WTC11 (cell line): ENCODE measurements around the gene RAD51D. TPM values are rescaled to one million over a fixed set of nuclear protein-coding genes. Genes with fewer than 3 reads are reported as not detected.

Source experiments
- ATAC-seq: fragments of 200-7000 bp; cut with Tn5 transposase; 2 replicates; pipeline ENCODE4 v1.10.0; 2021; ENCODE audit warnings: mild to moderate bottlenecking, moderate library complexity
- CTCF ChIA-PET: fragments of 300-600 bp; sonication (Branson Sonifier 250); formaldehyde crosslinking; loops from one replicate; lab custom pipeline; 2021; ENCODE audit warnings: antibody characterized with exemption; lab: Charles Lee
- POLR2A ChIA-PET: fragments of 350-600 bp; sonication (Branson Sonifier 250); formaldehyde crosslinking; loops from one replicate; lab custom pipeline; 2021; ENCODE audit warnings: antibody characterized with exemption; lab: Charles Lee
- DNase-seq: peaks from one replicate; pipeline ENCODE4 v3.0.0; 2021; ENCODE audit warnings: low spot score
- H3K27ac Mint-ChIP-seq: 2 replicates; pipeline ENCODE4 v1.8.0; 2021; ENCODE audit warnings: mixed read lengths
- H3K27me3 Mint-ChIP-seq: 2 replicates; pipeline ENCODE4 v1.8.0; 2021; ENCODE audit warnings: low read depth, mild to moderate bottlenecking, moderate library complexity, mixed read lengths
- H3K36me3 Mint-ChIP-seq: 2 replicates; pipeline ENCODE4 v1.8.0; 2021; ENCODE audit warnings: mixed read lengths
- H3K4me1 Mint-ChIP-seq: 2 replicates; pipeline ENCODE4 v1.8.0; 2022; ENCODE audit warnings: mixed read lengths
- H3K4me3 Mint-ChIP-seq: 2 replicates; pipeline ENCODE4 v1.8.0; 2021; ENCODE audit warnings: mild to moderate bottlenecking, moderate library complexity, mixed read lengths
- H3K9me3 Mint-ChIP-seq: 2 replicates; pipeline ENCODE4 v1.8.0; 2021; ENCODE audit warnings: mixed read lengths
- FOXJ3 ChIP-seq: sonication (generic); formaldehyde crosslinking; IDR thresholded peaks from 2 replicates; pipeline ENCODE4 v1.9.0; 2021; ENCODE audit warnings: missing genetic modification reagents, mild to moderate bottlenecking, borderline replicate concordance
- FOXP1 ChIP-seq: sonication (generic); formaldehyde crosslinking; IDR thresholded peaks from 2 replicates; pipeline ENCODE4 v1.8.0; 2022; ENCODE audit warnings: missing genetic modification reagents, mild to moderate bottlenecking, moderate library complexity, borderline replicate concordance
- JAZF1 ChIP-seq: fragments of 250-450 bp; sonication (Bioruptor Pico); IDR thresholded peaks from 2 replicates; pipeline ENCODE4 v1.9.0; 2021; ENCODE audit warnings: moderate library complexity, mild to moderate bottlenecking, inconsistent platforms
- JUN ChIP-seq: sonication (generic); formaldehyde crosslinking; IDR thresholded peaks from 2 replicates; pipeline ENCODE4 v1.8.0; 2023; ENCODE audit warnings: mild to moderate bottlenecking, missing genetic modification reagents
- KAT7 ChIP-seq: sonication (generic); formaldehyde crosslinking; IDR thresholded peaks from 2 replicates; pipeline ENCODE4 v1.8.1; 2023; ENCODE audit warnings: missing genetic modification reagents, mild to moderate bottlenecking, borderline replicate concordance
- MXD4 ChIP-seq: fragments of 250-450 bp; sonication (Bioruptor Pico); IDR thresholded peaks from 2 replicates; pipeline ENCODE4 v1.8.0; 2021; ENCODE audit warnings: mild to moderate bottlenecking, moderate library complexity, borderline replicate concordance
- NFE2L1 ChIP-seq: sonication (generic); formaldehyde crosslinking; IDR thresholded peaks from 2 replicates; pipeline ENCODE4 v1.8.1; 2023; ENCODE audit warnings: missing genetic modification reagents
- NR3C1 ChIP-seq: sonication (generic); formaldehyde crosslinking; conservative IDR thresholded peaks from 2 replicates; pipeline ENCODE4 v1.8.1; 2023; ENCODE audit warnings: low read depth, mild to moderate bottlenecking, missing genetic modification reagents
- PRRX2 ChIP-seq: fragments of 250-450 bp; sonication (Bioruptor Pico); IDR thresholded peaks from 2 replicates; pipeline ENCODE4 v1.8.0; 2021; ENCODE audit warnings: mild to moderate bottlenecking
- RORB ChIP-seq: fragments of 250-450 bp; sonication (Bioruptor Pico); IDR thresholded peaks from 2 replicates; pipeline ENCODE4 v1.9.0; 2021; ENCODE audit warnings: mild to moderate bottlenecking
- SMAD3 ChIP-seq: sonication (generic); formaldehyde crosslinking; IDR thresholded peaks from 2 replicates; pipeline ENCODE4 v1.8.0; 2022; ENCODE audit warnings: missing genetic modification reagents, mild to moderate bottlenecking, borderline replicate concordance
- SP1 ChIP-seq: sonication (generic); formaldehyde crosslinking; conservative IDR thresholded peaks from 2 replicates; pipeline ENCODE4 v1.8.1; 2022; ENCODE audit warnings: missing genetic modification reagents
- TCF7 ChIP-seq: sonication (generic); formaldehyde crosslinking; IDR thresholded peaks from 2 replicates; pipeline ENCODE4 v1.8.0; 2022; ENCODE audit warnings: mild to moderate bottlenecking, low read depth, missing genetic modification reagents, moderate library complexity
- TEAD1 ChIP-seq: sonication (generic); formaldehyde crosslinking; IDR thresholded peaks from 2 replicates; pipeline ENCODE4 v1.8.0; 2022; ENCODE audit warnings: mild to moderate bottlenecking, missing genetic modification reagents
- ZNF423 ChIP-seq: fragments of 250-450 bp; sonication (Bioruptor Pico); IDR thresholded peaks from 2 replicates; pipeline ENCODE4 v2.1.2; 2022; ENCODE audit warnings: mild to moderate bottlenecking, moderate library complexity
- total RNA-seq: library from RNA; stranded (reverse); gene quantifications from 3 replicates; pipeline ENCODE4 v1.2.3, GENCODE V29; 2021
- TF ChIP-seq, protein P1 (sequence below): sonication (generic); formaldehyde crosslinking; IDR thresholded peaks from 2 replicates; pipeline ENCODE4 v1.8.1; 2023; ENCODE audit warnings: mild to moderate bottlenecking, missing genetic modification reagents
- TF ChIP-seq, protein P2 (sequence below): sonication (generic); formaldehyde crosslinking; IDR thresholded peaks from 2 replicates; pipeline ENCODE4 v1.8.0; 2022; ENCODE audit warnings: mild to moderate bottlenecking, missing genetic modification reagents
- TF ChIP-seq, protein P3 (sequence below): sonication (generic); formaldehyde crosslinking; IDR thresholded peaks from 2 replicates; pipeline ENCODE4 v1.8.1; 2023; ENCODE audit warnings: mild to moderate bottlenecking, missing genetic modification reagents, moderate library complexity
- TF ChIP-seq, protein P4 (sequence below): sonication (generic); formaldehyde crosslinking; IDR thresholded peaks from 2 replicates; pipeline ENCODE4 v1.8.1; 2023; ENCODE audit warnings: mild to moderate bottlenecking, moderate library complexity, missing genetic modification reagents
- TF ChIP-seq, protein P5 (sequence below): sonication (generic); formaldehyde crosslinking; IDR thresholded peaks from 2 replicates; pipeline ENCODE4 v1.8.0; 2022; ENCODE audit warnings: missing genetic modification reagents
- TF ChIP-seq, protein P6 (sequence below): fragments of 250-450 bp; sonication (Bioruptor Pico); IDR thresholded peaks from 2 replicates; pipeline ENCODE4 v1.8.0; 2021; ENCODE audit warnings: mild to moderate bottlenecking
- TF ChIP-seq, protein P7 (sequence below): sonication (generic); formaldehyde crosslinking; conservative IDR thresholded peaks from 2 replicates; pipeline ENCODE4 v1.8.1; 2022; ENCODE audit warnings: mild to moderate bottlenecking, missing genetic modification reagents
- TF ChIP-seq, protein P8 (sequence below): sonication (generic); formaldehyde crosslinking; IDR thresholded peaks from 2 replicates; pipeline ENCODE4 v1.8.0; 2023; ENCODE audit warnings: mild to moderate bottlenecking, missing genetic modification reagents

RAD51D gene
- total RNA-seq, 1 experiment from 2014 or later = 15.0 TPM

DNA sequence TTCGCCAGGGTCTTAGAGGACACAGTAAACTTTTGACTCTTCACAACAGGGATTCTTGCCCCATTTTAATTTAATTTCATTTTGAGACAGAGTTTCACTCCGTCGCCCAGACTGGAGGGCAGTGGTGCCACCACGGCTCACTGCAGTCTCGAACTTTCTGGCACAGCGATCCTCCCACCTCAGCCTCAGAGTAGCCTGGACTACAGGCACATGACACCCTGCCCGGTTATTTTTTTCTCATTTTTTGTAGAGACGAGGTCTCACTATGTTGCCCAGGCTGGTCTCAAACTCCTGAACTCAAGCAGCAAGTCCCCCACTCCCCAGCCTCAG is 22.8 kb upstream of the RAD51D start (continued):
- TF ChIP-seq, protein P1, sequence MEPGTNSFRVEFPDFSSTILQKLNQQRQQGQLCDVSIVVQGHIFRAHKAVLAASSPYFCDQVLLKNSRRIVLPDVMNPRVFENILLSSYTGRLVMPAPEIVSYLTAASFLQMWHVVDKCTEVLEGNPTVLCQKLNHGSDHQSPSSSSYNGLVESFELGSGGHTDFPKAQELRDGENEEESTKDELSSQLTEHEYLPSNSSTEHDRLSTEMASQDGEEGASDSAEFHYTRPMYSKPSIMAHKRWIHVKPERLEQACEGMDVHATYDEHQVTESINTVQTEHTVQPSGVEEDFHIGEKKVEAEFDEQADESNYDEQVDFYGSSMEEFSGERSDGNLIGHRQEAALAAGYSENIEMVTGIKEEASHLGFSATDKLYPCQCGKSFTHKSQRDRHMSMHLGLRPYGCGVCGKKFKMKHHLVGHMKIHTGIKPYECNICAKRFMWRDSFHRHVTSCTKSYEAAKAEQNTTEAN = no peak
- no peak for TF ChIP-seq JAZF1 (CRISPR knock-in tag)
- 0 out of 2 replicates have a peak, but pooled peaks have one; percentile 12 for TF ChIP-seq KAT7
- TF ChIP-seq SP1 (CRISPR knock-in tag) = no peak

DNA sequence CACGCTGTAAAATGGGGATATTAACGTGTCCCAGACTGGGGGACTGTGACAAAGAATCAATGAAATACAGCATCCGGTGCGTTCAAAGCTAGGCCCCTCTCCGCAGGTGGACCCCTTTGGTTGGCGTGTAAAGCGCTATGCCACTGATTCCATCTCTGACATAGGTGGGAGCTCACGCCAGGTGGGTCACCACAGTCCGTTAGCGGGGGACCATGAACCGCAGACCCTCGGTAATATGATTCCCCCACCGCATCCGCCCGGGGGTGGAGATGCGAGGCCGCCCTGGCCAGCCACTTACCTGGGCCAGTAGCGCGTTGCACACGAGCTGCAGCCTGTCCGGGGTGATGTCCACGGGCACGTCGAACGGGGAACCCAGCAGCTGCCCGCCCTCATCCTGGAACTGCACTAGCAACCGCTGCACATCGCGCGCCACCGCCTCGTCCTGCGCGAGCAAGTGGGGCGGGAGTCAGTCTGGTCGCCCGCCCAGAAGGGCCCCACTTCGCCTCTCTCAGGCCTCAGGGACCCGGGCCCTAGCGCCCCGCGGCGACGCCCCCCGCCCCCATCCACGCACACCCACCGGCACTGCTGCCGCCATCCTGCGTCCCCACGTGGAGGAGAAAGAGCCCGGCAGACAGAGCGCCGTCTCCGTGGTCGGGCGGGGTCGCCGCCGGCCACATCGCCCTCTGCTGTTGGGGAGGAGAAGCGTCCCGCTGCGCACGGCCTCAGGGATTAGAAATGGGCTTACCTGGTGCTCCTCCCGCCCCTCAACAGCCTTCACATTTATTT is 22.2 kb upstream of the RAD51D start, which contains the start of gene NLE1:
NLE1 (minus strand) TSS at position 623 of the 786 bp plus-strand sequence; CDS start at position 595, 28 bp downstream.
- POLR2A ChIA-PET = interaction anchor here (0.7 kb wide), 2 partner anchors 19 to 968 kb away, joined by 4 to 5 read pairs; no protein-coding TSS in a partner anchor
- Mint-ChIP-seq H3K36me3 (peaks cover 25% of the 10 kb centered on the region), H3K4me3 (peak within 1 kb of the TSS; percentile 81), H3K27ac (no peak within 1 kb of the TSS), H3K27me3 (no peaks in the 10 kb centered on the region; the same call in 1 of the 2 replicates), H3K4me1 (peaks cover 8% of the 10 kb centered on the region), H3K9me3 (no peaks in the 10 kb centered on the region)
- DNase-seq (peak; percentile 89), ATAC-seq (peak; percentile 90)
- CTCF ChIA-PET = interaction anchor here (0.6 to 1.5 kb wide), 7 partner anchors 9 to 392 kb away, joined by 3 to 13 read pairs (median 3); no protein-coding TSS in a partner anchor
- TF ChIP-seq NR3C1 (CRISPR knock-in tag) (no peak), TEAD1 (CRISPR knock-in tag) (peak; percentile 76; the same call in 1 of the 2 replicates), JUN (CRISPR knock-in tag) (peak; percentile 68), RORB (CRISPR knock-in tag) (no peak), ZNF423 (CRISPR knock-in tag) (no peak), PRRX2 (CRISPR knock-in tag) (no peak), NFE2L1 (no peak; the same call in 1 of the 2 replicates), TCF7 (CRISPR knock-in tag) (0 out of 2 replicates have a peak, but pooled peaks have one; percentile 55), MXD4 (no peak), SMAD3 (CRISPR knock-in tag) (peak; percentile 38; the same call in 1 of the 2 replicates), FOXJ3 (CRISPR knock-in tag) (no peak), KAT7 (0 out of 2 replicates have a peak, but pooled peaks have one; percentile 96), FOXP1 (CRISPR knock-in tag) (peak; percentile 89; the same call in 1 of the 2 replicates)
- TF ChIP-seq, protein P2, sequence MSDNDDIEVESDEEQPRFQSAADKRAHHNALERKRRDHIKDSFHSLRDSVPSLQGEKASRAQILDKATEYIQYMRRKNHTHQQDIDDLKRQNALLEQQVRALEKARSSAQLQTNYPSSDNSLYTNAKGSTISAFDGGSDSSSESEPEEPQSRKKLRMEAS (CRISPR knock-in tag) = peak; percentile 99
- TF ChIP-seq, protein P3, sequence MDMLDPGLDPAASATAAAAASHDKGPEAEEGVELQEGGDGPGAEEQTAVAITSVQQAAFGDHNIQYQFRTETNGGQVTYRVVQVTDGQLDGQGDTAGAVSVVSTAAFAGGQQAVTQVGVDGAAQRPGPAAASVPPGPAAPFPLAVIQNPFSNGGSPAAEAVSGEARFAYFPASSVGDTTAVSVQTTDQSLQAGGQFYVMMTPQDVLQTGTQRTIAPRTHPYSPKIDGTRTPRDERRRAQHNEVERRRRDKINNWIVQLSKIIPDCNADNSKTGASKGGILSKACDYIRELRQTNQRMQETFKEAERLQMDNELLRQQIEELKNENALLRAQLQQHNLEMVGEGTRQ (CRISPR knock-in tag) = peak; percentile 85
- TF ChIP-seq, protein P4, sequence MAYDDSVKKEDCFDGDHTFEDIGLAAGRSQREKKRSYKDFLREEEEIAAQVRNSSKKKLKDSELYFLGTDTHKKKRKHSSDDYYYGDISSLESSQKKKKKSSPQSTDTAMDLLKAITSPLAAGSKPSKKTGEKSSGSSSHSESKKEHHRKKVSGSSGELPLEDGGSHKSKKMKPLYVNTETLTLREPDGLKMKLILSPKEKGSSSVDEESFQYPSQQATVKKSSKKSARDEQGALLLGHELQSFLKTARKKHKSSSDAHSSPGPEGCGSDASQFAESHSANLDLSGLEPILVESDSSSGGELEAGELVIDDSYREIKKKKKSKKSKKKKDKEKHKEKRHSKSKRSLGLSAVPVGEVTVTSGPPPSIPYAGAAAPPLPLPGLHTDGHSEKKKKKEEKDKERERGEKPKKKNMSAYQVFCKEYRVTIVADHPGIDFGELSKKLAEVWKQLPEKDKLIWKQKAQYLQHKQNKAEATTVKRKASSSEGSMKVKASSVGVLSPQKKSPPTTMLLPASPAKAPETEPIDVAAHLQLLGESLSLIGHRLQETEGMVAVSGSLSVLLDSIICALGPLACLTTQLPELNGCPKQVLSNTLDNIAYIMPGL (CRISPR knock-in tag) = peak; percentile 98
- TF ChIP-seq, protein P5, sequence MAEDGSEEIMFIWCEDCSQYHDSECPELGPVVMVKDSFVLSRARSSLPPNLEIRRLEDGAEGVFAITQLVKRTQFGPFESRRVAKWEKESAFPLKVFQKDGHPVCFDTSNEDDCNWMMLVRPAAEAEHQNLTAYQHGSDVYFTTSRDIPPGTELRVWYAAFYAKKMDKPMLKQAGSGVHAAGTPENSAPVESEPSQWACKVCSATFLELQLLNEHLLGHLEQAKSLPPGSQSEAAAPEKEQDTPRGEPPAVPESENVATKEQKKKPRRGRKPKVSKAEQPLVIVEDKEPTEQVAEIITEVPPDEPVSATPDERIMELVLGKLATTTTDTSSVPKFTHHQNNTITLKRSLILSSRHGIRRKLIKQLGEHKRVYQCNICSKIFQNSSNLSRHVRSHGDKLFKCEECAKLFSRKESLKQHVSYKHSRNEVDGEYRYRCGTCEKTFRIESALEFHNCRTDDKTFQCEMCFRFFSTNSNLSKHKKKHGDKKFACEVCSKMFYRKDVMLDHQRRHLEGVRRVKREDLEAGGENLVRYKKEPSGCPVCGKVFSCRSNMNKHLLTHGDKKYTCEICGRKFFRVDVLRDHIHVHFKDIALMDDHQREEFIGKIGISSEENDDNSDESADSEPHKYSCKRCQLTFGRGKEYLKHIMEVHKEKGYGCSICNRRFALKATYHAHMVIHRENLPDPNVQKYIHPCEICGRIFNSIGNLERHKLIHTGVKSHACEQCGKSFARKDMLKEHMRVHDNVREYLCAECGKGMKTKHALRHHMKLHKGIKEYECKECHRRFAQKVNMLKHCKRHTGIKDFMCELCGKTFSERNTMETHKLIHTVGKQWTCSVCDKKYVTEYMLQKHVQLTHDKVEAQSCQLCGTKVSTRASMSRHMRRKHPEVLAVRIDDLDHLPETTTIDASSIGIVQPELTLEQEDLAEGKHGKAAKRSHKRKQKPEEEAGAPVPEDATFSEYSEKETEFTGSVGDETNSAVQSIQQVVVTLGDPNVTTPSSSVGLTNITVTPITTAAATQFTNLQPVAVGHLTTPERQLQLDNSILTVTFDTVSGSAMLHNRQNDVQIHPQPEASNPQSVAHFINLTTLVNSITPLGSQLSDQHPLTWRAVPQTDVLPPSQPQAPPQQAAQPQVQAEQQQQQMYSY = no peak
- TF ChIP-seq, protein P6, sequence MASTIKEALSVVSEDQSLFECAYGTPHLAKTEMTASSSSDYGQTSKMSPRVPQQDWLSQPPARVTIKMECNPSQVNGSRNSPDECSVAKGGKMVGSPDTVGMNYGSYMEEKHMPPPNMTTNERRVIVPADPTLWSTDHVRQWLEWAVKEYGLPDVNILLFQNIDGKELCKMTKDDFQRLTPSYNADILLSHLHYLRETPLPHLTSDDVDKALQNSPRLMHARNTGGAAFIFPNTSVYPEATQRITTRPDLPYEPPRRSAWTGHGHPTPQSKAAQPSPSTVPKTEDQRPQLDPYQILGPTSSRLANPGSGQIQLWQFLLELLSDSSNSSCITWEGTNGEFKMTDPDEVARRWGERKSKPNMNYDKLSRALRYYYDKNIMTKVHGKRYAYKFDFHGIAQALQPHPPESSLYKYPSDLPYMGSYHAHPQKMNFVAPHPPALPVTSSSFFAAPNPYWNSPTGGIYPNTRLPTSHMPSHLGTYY (CRISPR knock-in tag) = no peak
- TF ChIP-seq, protein P7, sequence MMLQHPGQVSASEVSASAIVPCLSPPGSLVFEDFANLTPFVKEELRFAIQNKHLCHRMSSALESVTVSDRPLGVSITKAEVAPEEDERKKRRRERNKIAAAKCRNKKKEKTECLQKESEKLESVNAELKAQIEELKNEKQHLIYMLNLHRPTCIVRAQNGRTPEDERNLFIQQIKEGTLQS (CRISPR knock-in tag) = no peak
- TF ChIP-seq, protein P8, sequence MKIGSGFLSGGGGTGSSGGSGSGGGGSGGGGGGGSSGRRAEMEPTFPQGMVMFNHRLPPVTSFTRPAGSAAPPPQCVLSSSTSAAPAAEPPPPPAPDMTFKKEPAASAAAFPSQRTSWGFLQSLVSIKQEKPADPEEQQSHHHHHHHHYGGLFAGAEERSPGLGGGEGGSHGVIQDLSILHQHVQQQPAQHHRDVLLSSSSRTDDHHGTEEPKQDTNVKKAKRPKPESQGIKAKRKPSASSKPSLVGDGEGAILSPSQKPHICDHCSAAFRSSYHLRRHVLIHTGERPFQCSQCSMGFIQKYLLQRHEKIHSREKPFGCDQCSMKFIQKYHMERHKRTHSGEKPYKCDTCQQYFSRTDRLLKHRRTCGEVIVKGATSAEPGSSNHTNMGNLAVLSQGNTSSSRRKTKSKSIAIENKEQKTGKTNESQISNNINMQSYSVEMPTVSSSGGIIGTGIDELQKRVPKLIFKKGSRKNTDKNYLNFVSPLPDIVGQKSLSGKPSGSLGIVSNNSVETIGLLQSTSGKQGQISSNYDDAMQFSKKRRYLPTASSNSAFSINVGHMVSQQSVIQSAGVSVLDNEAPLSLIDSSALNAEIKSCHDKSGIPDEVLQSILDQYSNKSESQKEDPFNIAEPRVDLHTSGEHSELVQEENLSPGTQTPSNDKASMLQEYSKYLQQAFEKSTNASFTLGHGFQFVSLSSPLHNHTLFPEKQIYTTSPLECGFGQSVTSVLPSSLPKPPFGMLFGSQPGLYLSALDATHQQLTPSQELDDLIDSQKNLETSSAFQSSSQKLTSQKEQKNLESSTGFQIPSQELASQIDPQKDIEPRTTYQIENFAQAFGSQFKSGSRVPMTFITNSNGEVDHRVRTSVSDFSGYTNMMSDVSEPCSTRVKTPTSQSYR (CRISPR knock-in tag) = peak; percentile 80; the same call in 1 of the 2 replicates
